PFSK-1 (cell line): ENCODE results near the gene TMEM109.

ENCODE experiments used
- POLR2AphosphoS5 ChIP-seq: IDR thresholded peaks from 2 replicates; pipeline ENCODE4 v1.6.1; 2012; ENCODE audit warnings: low read depth, mild to moderate bottlenecking, control low read depth, low read length, moderate library complexity
- TF ChIP-seq, protein P1 (sequence below), 2 experiments: IDR thresholded peaks; 2 replicates each; pipeline versions ENCODE4 v1.6.1 to v1.8.0; 2011 to 2012; ENCODE audit warnings: low read depth in 2 of 2, low read length in 2 of 2, control low read depth in 1 of 2, inconsistent platforms in 1 of 2, mild to moderate bottlenecking in 1 of 2, moderate library complexity in 1 of 2; ENCODE audit not compliant: insufficient read depth in 1 of 2

GRCh38 chr11:60968223-60968622 lies 54.3 kb downstream of the TMEM109 start:
- no peak for TF ChIP-seq POLR2AphosphoS5
- TF ChIP-seq, protein P1, sequence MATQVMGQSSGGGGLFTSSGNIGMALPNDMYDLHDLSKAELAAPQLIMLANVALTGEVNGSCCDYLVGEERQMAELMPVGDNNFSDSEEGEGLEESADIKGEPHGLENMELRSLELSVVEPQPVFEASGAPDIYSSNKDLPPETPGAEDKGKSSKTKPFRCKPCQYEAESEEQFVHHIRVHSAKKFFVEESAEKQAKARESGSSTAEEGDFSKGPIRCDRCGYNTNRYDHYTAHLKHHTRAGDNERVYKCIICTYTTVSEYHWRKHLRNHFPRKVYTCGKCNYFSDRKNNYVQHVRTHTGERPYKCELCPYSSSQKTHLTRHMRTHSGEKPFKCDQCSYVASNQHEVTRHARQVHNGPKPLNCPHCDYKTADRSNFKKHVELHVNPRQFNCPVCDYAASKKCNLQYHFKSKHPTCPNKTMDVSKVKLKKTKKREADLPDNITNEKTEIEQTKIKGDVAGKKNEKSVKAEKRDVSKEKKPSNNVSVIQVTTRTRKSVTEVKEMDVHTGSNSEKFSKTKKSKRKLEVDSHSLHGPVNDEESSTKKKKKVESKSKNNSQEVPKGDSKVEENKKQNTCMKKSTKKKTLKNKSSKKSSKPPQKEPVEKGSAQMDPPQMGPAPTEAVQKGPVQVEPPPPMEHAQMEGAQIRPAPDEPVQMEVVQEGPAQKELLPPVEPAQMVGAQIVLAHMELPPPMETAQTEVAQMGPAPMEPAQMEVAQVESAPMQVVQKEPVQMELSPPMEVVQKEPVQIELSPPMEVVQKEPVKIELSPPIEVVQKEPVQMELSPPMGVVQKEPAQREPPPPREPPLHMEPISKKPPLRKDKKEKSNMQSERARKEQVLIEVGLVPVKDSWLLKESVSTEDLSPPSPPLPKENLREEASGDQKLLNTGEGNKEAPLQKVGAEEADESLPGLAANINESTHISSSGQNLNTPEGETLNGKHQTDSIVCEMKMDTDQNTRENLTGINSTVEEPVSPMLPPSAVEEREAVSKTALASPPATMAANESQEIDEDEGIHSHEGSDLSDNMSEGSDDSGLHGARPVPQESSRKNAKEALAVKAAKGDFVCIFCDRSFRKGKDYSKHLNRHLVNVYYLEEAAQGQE (IDR thresholded peaks at IDR 0.05; ENCODE audit: insufficient read depth in 1 of 2, low read depth in 2 of 2, low read length in 2 of 2): no peak
